ENCODE results near the gene FKBP4. TPM values are rescaled to one million over a fixed set of nuclear protein-coding genes. Genes with fewer than 3 reads are reported as not detected.

Gene FKBP4
- total and polyA plus RNA-seq, 2 experiments from 2014 or later = 112 to 124 TPM

DNA sequence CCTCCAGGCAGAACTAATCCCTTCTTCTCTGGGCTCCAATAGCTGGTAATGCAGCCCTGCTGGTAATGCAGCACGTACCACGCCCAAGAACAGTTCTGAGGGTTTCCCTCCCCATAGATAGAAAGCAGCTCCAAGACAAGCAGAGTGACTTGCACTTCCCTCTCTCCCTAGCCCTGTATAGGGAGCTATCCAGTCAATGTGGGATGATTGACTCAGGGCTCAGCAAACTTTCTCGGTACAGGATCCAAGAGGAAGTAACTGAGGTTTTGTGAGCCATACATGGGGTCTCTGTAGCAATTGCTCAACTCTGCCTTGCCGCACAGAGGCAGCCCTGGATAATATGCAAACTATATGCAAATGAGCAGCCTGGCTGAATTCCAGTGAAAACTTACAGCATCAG is 15.5 kb upstream of the FKBP4 start:
- TF ChIP-seq, protein P1, sequence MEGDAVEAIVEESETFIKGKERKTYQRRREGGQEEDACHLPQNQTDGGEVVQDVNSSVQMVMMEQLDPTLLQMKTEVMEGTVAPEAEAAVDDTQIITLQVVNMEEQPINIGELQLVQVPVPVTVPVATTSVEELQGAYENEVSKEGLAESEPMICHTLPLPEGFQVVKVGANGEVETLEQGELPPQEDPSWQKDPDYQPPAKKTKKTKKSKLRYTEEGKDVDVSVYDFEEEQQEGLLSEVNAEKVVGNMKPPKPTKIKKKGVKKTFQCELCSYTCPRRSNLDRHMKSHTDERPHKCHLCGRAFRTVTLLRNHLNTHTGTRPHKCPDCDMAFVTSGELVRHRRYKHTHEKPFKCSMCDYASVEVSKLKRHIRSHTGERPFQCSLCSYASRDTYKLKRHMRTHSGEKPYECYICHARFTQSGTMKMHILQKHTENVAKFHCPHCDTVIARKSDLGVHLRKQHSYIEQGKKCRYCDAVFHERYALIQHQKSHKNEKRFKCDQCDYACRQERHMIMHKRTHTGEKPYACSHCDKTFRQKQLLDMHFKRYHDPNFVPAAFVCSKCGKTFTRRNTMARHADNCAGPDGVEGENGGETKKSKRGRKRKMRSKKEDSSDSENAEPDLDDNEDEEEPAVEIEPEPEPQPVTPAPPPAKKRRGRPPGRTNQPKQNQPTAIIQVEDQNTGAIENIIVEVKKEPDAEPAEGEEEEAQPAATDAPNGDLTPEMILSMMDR (IDR thresholded peaks at IDR 0.05; ENCODE audit: low read depth, low read length) = no peak
- Histone ChIP-seq H3K27ac (no peak overlapping the region), H3K4me3 (no peak overlapping the region), H3K4me1 (ENCODE audit: low read depth) (no peaks in the 10 kb centered on the region), H3K27me3 (peaks cover 9% of the 10 kb centered on the region), H3K9me3 (ENCODE audit: low read depth) (no peaks in the 10 kb centered on the region), H3K36me3 (no peaks in the 10 kb centered on the region)
- no peak for DNase-seq (ENCODE audit: low read depth in 1 of 2, low spot score in 1 of 2)

GRCh38 chr12:2783936-2784600 is 10.7 kb upstream of the FKBP4 start:
- TF ChIP-seq, protein P1 (IDR thresholded peaks at IDR 0.05; ENCODE audit: low read depth, low read length) = peak; percentile 95
- Histone ChIP-seq H3K27me3 (peaks cover 16% of the 10 kb centered on the region), H3K36me3 (no peaks in the 10 kb centered on the region), H3K4me1 (ENCODE audit: low read depth) (no peaks in the 10 kb centered on the region), H3K4me3 (no peak overlapping the region), H3K27ac (no peak overlapping the region), H3K9me3 (ENCODE audit: low read depth) (no peaks in the 10 kb centered on the region)
- peak; percentile 73 to 74 for DNase-seq (ENCODE audit: low read depth in 1 of 2, low spot score in 1 of 2)

DNA sequence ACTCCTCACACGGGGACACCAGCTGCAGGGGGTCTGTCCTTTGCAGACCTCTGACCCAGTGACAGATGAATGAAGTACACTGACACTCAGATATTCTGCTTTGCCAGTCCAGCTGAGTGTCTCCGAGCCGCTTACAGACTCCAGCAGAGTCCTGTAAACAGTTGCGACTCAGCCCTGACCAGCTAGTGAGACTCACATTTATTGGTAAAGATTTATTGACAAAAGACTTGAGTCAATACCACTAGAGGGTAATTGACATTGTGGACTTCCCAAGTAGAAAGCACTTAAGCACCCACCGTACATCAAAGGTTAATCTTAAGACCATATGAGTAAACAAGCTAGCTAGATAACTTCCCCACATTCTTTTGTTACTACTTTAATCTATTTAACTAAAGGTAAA is 9.8 kb upstream of the FKBP4 start:
- Histone ChIP-seq H3K27ac (no peak overlapping the region), H3K36me3 (no peaks in the 10 kb centered on the region), H3K27me3 (peaks cover 16% of the 10 kb centered on the region), H3K4me3 (no peak overlapping the region), H3K9me3 (ENCODE audit: low read depth) (no peaks in the 10 kb centered on the region), H3K4me1 (ENCODE audit: low read depth) (no peaks in the 10 kb centered on the region)
- no peak for DNase-seq (ENCODE audit: low read depth in 1 of 2, low spot score in 1 of 2)
- TF ChIP-seq, protein P1 (IDR thresholded peaks at IDR 0.05; ENCODE audit: low read depth, low read length) = no peak

DNA sequence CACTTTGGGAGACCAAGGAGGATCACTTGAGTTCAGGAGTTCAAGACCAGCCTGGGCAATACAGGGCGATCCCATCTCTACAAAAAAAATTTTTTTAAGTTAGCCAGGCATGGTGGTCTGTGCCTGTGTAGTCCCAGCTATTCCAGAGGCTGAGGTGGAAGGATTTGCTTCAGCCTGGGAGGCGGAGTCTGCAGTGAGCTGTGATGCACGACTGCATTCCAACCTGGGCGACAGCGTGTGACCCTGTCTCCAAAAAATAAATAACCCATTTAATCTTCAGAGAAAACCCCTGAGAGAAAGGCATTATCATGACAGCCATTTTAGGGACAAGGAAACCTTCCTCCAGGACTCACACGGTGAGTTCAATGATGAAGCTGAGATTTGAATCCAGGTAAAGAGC is 3.7 kb upstream of the FKBP4 start:
- no peak overlapping the region for H3K4me3 ChIP-seq
- H3K36me3 ChIP-seq = no peaks in the 10 kb centered on the region
- DNase-seq (ENCODE audit: low read depth in 1 of 2, low spot score in 1 of 2) = no peak
- no peak overlapping the region for H3K27ac ChIP-seq
- TF ChIP-seq, protein P1 (IDR thresholded peaks at IDR 0.05; ENCODE audit: low read depth, low read length) = no peak
- H3K9me3 ChIP-seq (ENCODE audit: low read depth) = no peaks in the 10 kb centered on the region
- H3K4me1 ChIP-seq (ENCODE audit: low read depth) = peaks cover 2% of the 10 kb centered on the region
- no peaks in the 10 kb centered on the region for H3K27me3 ChIP-seq

GRCh38 chr12:2792671-2793500 is 1.9 kb upstream of the FKBP4 start:
- no peak for DNase-seq (ENCODE audit: low read depth in 1 of 2, low spot score in 1 of 2)
- H3K4me1 ChIP-seq (ENCODE audit: low read depth) = peaks cover 8% of the 10 kb centered on the region
- H3K27ac ChIP-seq = no peak overlapping the region
- peaks cover 6% of the 10 kb centered on the region for H3K36me3 ChIP-seq
- H3K27me3 ChIP-seq = no peaks in the 10 kb centered on the region
- TF ChIP-seq, protein P1 (IDR thresholded peaks at IDR 0.05; ENCODE audit: low read depth, low read length) = no peak
- no peaks in the 10 kb centered on the region for H3K9me3 ChIP-seq (ENCODE audit: low read depth)
- no peak overlapping the region for H3K4me3 ChIP-seq

Data from cardiac muscle cell (in vitro differentiated cells and primary cell).